ENCODE data around the gene PSME2. TPM values are rescaled to one million over a fixed set of nuclear protein-coding genes. Genes with fewer than 3 reads are reported as not detected.

Gene PSME2
- total and polyA plus RNA-seq, 7 experiments from 2014 or later: 120 to 777 (median 146) TPM

DNA sequence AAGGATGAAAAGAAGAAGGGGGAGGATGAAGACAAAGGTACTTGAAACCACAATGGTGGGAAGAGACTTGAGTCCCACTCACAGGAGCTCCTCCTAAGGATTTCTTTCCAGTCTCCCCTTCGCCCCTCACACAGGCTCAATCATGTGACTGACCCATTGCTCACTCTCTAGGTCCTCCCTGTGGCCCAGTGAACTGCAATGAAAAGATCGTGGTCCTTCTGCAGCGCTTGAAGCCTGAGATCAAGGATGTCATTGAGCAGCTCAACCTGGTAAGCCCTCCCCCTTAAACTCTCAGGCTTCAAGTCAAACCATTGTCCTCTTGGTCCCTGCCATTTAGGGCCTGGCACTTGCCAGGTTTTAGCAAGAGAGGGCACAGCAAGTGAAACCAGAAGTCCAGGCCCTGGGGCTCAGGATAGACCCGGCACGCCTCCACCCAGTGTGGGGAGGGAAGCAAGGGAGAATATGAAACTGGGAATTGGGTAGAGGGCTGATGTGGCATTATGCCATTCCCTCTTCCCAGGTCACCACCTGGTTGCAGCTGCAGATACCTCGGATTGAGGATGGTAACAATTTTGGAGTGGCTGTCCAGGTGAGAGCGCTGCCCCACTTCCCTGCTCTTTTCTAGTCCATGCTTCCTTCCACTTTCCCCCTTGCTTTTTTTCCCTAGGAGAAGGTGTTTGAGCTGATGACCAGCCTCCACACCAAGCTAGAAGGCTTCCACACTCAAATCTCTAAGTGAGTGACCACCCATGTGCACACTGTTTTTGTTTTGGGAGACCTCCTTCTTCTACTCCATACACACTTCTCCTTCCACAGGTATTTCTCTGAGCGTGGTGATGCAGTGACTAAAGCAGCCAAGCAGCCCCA, 8.6 kb downstream of the PSME2 start:
- DNase-seq: no peak
- peaks cover 22 to 29% of the 10 kb centered on the region in 2 donors for H3K4me1 ChIP-seq (ENCODE audit: control insufficient read depth in 2 of 2, insufficient read depth in 2 of 2, low read length in 2 of 2)
- Mint-ChIP-seq H3K36me3 (peaks cover 0 to 41% (median 17%) of the 10 kb centered on the region in 5 donors), H3K27ac (peak overlapping the region; percentile 32 to 94 (median 90)), H3K9me3 (peaks cover 0 to 2% (median 0%) of the 10 kb centered on the region in 11 donors), H3K4me1 (peaks cover 42 to 68% (median 59%) of the 10 kb centered on the region in 7 donors), H3K27me3 (no peaks in the 10 kb centered on the region), H3K4me3 (peak overlapping the region; percentile 74 to 94 (median 92))
- ATAC-seq: no peak
- H3K27ac ChIP-seq (ENCODE audit: low read depth, low read length): peak overlapping the region; percentile 97
- no peak overlapping the region for H3K4me3 ChIP-seq (ENCODE audit: low read length)
- ChIA-PET POLR2A (interaction anchor here (0.8 to 11.7 kb wide), 5 partner anchors 11 to 105 kb away, joined by 4 to 298 read pairs (median 37); partner anchors contain the start of genes DCAF11, IRF9, NRL and PSME2), CTCF (interaction anchor here (0.9 to 2.5 kb wide), 4 partner anchors 8 to 28 kb away, joined by 3 to 11 read pairs (median 6); partner anchors contain the start of genes DCAF11, IRF9 and NRL)
- intact Hi-C loops (cut with micrococcal nuclease): loop anchor here in 1 of 2 donors (2.0 kb wide), 1 partner anchor 95 kb away; the partner anchor contains the start of genes GMPR2 and NEDD8
- no peaks in the 10 kb centered on the region for H3K9me3 ChIP-seq (ENCODE audit: control insufficient read depth in 2 of 3, low read length in 3 of 3)
- H3K27me3 ChIP-seq (ENCODE audit: control insufficient read depth in 2 of 2, insufficient read depth in 2 of 2, low read length in 2 of 2): no peaks in the 10 kb centered on the region
- peaks cover 0 to 32% (median 10%) of the 10 kb centered on the region in 3 experiments for H3K36me3 ChIP-seq (ENCODE audit: control insufficient read depth in 2 of 3, insufficient read depth in 3 of 3, low read length in 3 of 3)

DNA sequence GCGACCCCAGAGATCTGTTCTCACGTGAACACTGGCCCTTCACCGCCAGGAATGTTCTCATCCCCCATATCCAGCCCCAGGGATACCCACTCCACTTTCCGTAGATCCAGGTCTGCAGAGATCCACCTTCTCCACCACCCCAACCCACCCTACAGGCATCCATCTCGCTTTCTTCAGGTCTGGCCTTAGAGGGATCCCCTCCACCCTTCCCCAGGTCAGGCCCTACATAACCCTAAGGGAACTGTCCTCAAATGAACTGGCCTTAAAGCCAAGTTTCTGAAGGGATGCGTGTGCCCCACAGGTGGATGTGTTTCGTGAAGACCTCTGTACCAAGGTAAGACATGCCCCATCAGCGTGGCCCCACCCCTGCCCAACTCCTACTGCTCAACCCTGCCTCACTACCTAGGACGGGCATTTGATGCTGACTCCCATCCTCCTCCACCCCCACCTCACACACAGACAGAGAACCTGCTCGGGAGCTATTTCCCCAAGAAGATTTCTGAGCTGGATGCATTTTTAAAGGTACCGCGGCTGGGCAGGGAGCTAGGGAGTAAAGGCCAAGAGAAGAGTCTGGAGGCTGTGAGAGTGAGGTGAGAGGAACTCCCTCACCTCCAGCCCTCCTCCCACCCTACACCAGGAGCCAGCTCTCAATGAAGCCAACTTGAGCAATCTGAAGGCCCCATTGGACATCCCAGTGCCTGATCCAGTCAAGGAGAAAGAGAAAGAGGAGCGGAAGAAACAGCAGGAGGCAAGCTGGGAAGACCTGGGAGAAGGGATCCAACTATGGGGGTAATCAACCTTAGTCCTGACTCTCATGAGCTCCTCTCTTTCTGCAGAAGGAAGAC, 9.5 kb downstream of the PSME2 start:
- Mint-ChIP-seq H3K36me3 (peaks cover 0 to 37% (median 17%) of the 10 kb centered on the region in 5 donors), H3K4me1 (peaks cover 48 to 71% (median 62%) of the 10 kb centered on the region in 7 donors), H3K27ac (peak overlapping the region; percentile 84 to 94 (median 92)), H3K27me3 (no peaks in the 10 kb centered on the region), H3K4me3 (peak overlapping the region; percentile 84 to 94 (median 90)), H3K9me3 (peaks cover 0 to 4% (median 0%) of the 10 kb centered on the region in 11 donors)
- ChIA-PET POLR2A (interaction anchor here (0.9 to 11.7 kb wide), 10 partner anchors 12 to 134 kb away, joined by 4 to 298 read pairs (median 10); partner anchors contain the start of genes DCAF11, IRF9, MDP1 and NRL), CTCF (interaction anchor here (1.0 to 2.5 kb wide), 3 partner anchors 22 to 27 kb away, joined by 3 to 11 read pairs (median 10); partner anchors contain the start of genes DCAF11, IRF9 and NRL)
- Histone ChIP-seq H3K27ac (ENCODE audit: low read depth, low read length) (peak overlapping the region; percentile 97), H3K4me3 (ENCODE audit: low read length) (peak overlapping the region; percentile 83), H3K4me1 (ENCODE audit: control insufficient read depth in 2 of 2, insufficient read depth in 2 of 2, low read length in 2 of 2) (peaks cover 19 to 33% of the 10 kb centered on the region in 2 donors), H3K27me3 (ENCODE audit: control insufficient read depth in 2 of 2, insufficient read depth in 2 of 2, low read length in 2 of 2) (no peaks in the 10 kb centered on the region), H3K36me3 (ENCODE audit: control insufficient read depth in 2 of 3, insufficient read depth in 3 of 3, low read length in 3 of 3) (peaks cover 0 to 32% (median 10%) of the 10 kb centered on the region in 3 experiments), H3K9me3 (ENCODE audit: control insufficient read depth in 2 of 3, low read length in 3 of 3) (no peaks in the 10 kb centered on the region)
- DNase-seq: no peak
- no peak for ATAC-seq
- intact Hi-C loops (cut with micrococcal nuclease): loop anchor here (1.0 to 2.0 kb wide), 11 partner anchors 10 to 162 kb away; partner anchors contain the start of genes IRF9 (in 2 of the 2), PCK2 (in 2 of the 2), RNF31 (in 2 of the 2) and CHMP4A (in 1 of the 2)

GRCh38 chr14:24135834-24136683, 10.4 kb downstream of the PSME2 start, which contains the start of gene PSME1:
Gene PSME1, plus strand, starts transcription at chr14:24136194. Its CDS starts 69 bp downstream, at chr14:24136263.
- H3K27ac Mint-ChIP-seq: peak within 1 kb of the TSS; percentile 86 to 98 (median 93)
- ChIA-PET CTCF (interaction anchor here (0.6 to 2.1 kb wide), 8 partner anchors 11 to 107 kb away, joined by 3 to 11 read pairs (median 3); partner anchors contain the start of genes IRF9 and TINF2), POLR2A (interaction anchor here (0.7 to 11.7 kb wide), 15 partner anchors 13 to 834 kb away, joined by 3 to 298 read pairs (median 5); partner anchors contain the start of genes CHMP4A, DCAF11, IRF9 and MDP1)
- no peaks in the 10 kb centered on the region for H3K27me3 ChIP-seq (ENCODE audit: control insufficient read depth in 2 of 2, insufficient read depth in 2 of 2, low read length in 2 of 2)
- H3K4me1 Mint-ChIP-seq: peaks cover 48 to 70% (median 64%) of the 10 kb centered on the region in 7 donors
- DNase-seq (peak; percentile 88 to 97 (median 92)), ATAC-seq (peak; percentile 99)
- peak within 1 kb of the TSS; percentile 88 to 95 (median 92) for H3K4me3 Mint-ChIP-seq
- H3K4me1 ChIP-seq (ENCODE audit: control insufficient read depth in 2 of 2, insufficient read depth in 2 of 2, low read length in 2 of 2): peaks cover 16 to 37% of the 10 kb centered on the region in 2 donors
- H3K9me3 ChIP-seq (ENCODE audit: control insufficient read depth in 2 of 3, low read length in 3 of 3): no peaks in the 10 kb centered on the region
- H3K9me3 Mint-ChIP-seq: peaks cover 0 to 4% (median 0%) of the 10 kb centered on the region in 11 donors
- intact Hi-C loops (cut with micrococcal nuclease): loop anchor here (1.0 to 2.0 kb wide), 11 partner anchors 9 to 163 kb away; partner anchors contain the start of genes IRF9 (in 2 of the 2), PCK2 (in 2 of the 2), RNF31 (in 2 of the 2) and CHMP4A (in 1 of the 2)
- H3K27me3 Mint-ChIP-seq: no peaks in the 10 kb centered on the region
- peaks cover 0 to 29% (median 10%) of the 10 kb centered on the region in 3 experiments for H3K36me3 ChIP-seq (ENCODE audit: control insufficient read depth in 2 of 3, insufficient read depth in 3 of 3, low read length in 3 of 3)
- peaks cover 0 to 36% (median 17%) of the 10 kb centered on the region in 5 donors for H3K36me3 Mint-ChIP-seq
- H3K4me3 ChIP-seq (ENCODE audit: low read length): peak within 1 kb of the TSS; percentile 83
- peak within 1 kb of the TSS; percentile 97 for H3K27ac ChIP-seq (ENCODE audit: low read depth, low read length)

DNA sequence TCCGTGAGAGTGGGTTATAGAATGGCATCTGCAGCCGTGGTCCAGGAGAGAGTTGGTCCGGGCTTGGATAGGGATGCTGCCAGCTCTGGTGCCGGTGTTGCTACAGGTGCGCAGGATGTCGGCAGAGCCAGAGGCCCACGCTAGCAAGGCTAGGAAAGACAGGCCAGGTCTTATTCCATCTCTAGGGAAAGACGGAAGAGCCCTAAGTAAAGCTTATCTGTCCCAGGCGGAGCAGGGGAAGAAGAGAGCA, 10.9 kb downstream of the PSME2 start:
- H3K36me3 ChIP-seq (ENCODE audit: control insufficient read depth in 2 of 3, insufficient read depth in 3 of 3, low read length in 3 of 3): peaks cover 0 to 28% (median 10%) of the 10 kb centered on the region in 3 experiments
- CTCF ChIA-PET: interaction anchor here (0.6 to 2.1 kb wide), 8 partner anchors 11 to 107 kb away, joined by 3 to 11 read pairs (median 3); partner anchors contain the start of genes IRF9 and TINF2
- H3K9me3 ChIP-seq (ENCODE audit: control insufficient read depth in 2 of 3, low read length in 3 of 3): no peaks in the 10 kb centered on the region
- Mint-ChIP-seq H3K4me3 (peak overlapping the region; percentile 80 to 95 (median 92)), H3K36me3 (peaks cover 0 to 37% (median 17%) of the 10 kb centered on the region in 5 donors), H3K27ac (peak overlapping the region; percentile 86 to 98 (median 91)), H3K4me1 (peaks cover 48 to 71% (median 61%) of the 10 kb centered on the region in 7 donors), H3K27me3 (no peaks in the 10 kb centered on the region), H3K9me3 (peaks cover 0 to 4% (median 0%) of the 10 kb centered on the region in 11 donors)
- POLR2A ChIA-PET: interaction anchor here (1.0 to 11.7 kb wide), 13 partner anchors 13 to 136 kb away, joined by 3 to 298 read pairs (median 7); partner anchors contain the start of genes CHMP4A, DCAF11, IRF9 and MDP1
- H3K27me3 ChIP-seq (ENCODE audit: control insufficient read depth in 2 of 2, insufficient read depth in 2 of 2, low read length in 2 of 2): no peaks in the 10 kb centered on the region
- H3K4me1 ChIP-seq (ENCODE audit: control insufficient read depth in 2 of 2, insufficient read depth in 2 of 2, low read length in 2 of 2): peaks cover 16 to 37% of the 10 kb centered on the region in 2 donors
- H3K27ac ChIP-seq (ENCODE audit: low read depth, low read length): peak overlapping the region; percentile 97
- peak overlapping the region; percentile 83 for H3K4me3 ChIP-seq (ENCODE audit: low read length)
- intact Hi-C loops (cut with micrococcal nuclease): no loop called here
- DNase-seq (no peak), ATAC-seq (no peak)

DNA sequence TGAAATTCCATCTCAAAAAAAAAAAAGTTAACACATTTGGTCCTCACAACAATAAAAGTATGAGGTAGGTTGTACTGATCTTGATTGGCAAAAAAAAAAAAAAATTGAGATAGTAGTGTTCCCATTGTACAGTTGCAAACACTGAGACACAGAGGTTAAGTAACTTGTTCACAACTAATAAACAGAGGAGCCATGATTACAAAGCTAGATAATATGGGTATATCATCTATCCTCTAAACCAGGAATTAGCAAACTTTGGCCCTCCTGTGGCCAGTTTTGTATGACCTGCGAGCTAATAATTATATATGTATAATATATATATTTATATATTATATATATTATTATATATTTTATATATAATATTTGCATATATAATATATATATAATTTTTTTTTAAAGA, 12.7 kb downstream of the PSME2 start:
- Histone ChIP-seq H3K4me3 (ENCODE audit: low read length) (no peak overlapping the region), H3K9me3 (ENCODE audit: control insufficient read depth in 2 of 3, low read length in 3 of 3) (no peaks in the 10 kb centered on the region), H3K4me1 (ENCODE audit: control insufficient read depth in 2 of 2, insufficient read depth in 2 of 2, low read length in 2 of 2) (peaks cover 16 to 33% of the 10 kb centered on the region in 2 donors), H3K27me3 (ENCODE audit: control insufficient read depth in 2 of 2, insufficient read depth in 2 of 2, low read length in 2 of 2) (no peaks in the 10 kb centered on the region), H3K36me3 (ENCODE audit: control insufficient read depth in 2 of 3, insufficient read depth in 3 of 3, low read length in 3 of 3) (peaks cover 0 to 18% (median 10%) of the 10 kb centered on the region in 3 experiments), H3K27ac (ENCODE audit: low read depth, low read length) (no peak overlapping the region)
- CTCF ChIA-PET: interaction anchor here (0.6 to 1.4 kb wide), 3 partner anchors 18 to 149 kb away, joined by 3 to 5 read pairs (median 4); partner anchors contain the start of gene TINF2
- ATAC-seq: no peak
- peaks cover 36 to 55% (median 47%) of the 10 kb centered on the region in 7 donors for H3K4me1 Mint-ChIP-seq
- DNase-seq: no peak
- POLR2A ChIA-PET: interaction anchor here (0.6 to 11.7 kb wide), 10 partner anchors 13 to 1537 kb away, joined by 3 to 298 read pairs (median 4); partner anchors contain the start of genes DCAF11, IRF9, NRL and PSME2
- intact Hi-C loops (cut with micrococcal nuclease): no loop called here
- H3K36me3 Mint-ChIP-seq: peaks cover 0 to 22% (median 8%) of the 10 kb centered on the region in 5 donors
- no peak overlapping the region for H3K4me3 Mint-ChIP-seq
- peak overlapping the region in 3 of 9 donors; percentile 25 to 92 (median 73) for H3K27ac Mint-ChIP-seq
- H3K27me3 Mint-ChIP-seq: no peaks in the 10 kb centered on the region
- H3K9me3 Mint-ChIP-seq: peaks cover 0 to 4% (median 0%) of the 10 kb centered on the region in 11 donors
